OCI-LY3 (cell line): ENCODE data around the gene IRF2.

Source experiments
- EZH2phosphoT487 ChIP-seq: fragments of 200-600 bp; shearing (Covaris generic); IDR thresholded peaks from 2 replicates; pipeline ENCODE4 v1.6.1; 2018; ENCODE audit warnings: antibody characterized with exemption, mixed run types, low read depth
- TF ChIP-seq, protein P1 (sequence below): fragments of 200-600, 300-600 bp; sonication (generic); IDR thresholded peaks from 2 replicates; pipeline ENCODE4 v1.5.1; 2014; ENCODE audit warnings: antibody characterized with exemption, low read length, low read depth

DNA sequence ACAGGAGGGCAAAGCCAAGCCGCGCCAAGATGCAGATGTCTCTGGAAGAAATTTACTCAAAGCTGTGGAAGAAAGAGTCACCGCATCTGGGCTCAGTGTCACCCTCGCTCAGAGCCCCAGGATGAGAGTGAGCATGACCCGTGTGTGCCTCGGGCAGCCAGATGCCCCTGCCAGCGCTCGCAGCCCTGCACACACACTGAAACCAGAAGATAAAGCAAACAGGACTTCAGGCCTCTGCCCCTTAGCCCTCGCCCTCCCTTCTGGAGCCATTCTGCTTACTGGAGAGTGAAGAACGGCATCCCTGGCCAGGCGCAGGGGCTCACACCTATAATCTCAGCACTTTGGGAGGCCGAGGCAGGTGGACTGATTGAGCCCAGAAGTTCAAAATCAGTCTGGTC, 103.0 kb downstream of the IRF2 start:
- TF ChIP-seq EZH2phosphoT487 = no peak
- TF ChIP-seq, protein P1, sequence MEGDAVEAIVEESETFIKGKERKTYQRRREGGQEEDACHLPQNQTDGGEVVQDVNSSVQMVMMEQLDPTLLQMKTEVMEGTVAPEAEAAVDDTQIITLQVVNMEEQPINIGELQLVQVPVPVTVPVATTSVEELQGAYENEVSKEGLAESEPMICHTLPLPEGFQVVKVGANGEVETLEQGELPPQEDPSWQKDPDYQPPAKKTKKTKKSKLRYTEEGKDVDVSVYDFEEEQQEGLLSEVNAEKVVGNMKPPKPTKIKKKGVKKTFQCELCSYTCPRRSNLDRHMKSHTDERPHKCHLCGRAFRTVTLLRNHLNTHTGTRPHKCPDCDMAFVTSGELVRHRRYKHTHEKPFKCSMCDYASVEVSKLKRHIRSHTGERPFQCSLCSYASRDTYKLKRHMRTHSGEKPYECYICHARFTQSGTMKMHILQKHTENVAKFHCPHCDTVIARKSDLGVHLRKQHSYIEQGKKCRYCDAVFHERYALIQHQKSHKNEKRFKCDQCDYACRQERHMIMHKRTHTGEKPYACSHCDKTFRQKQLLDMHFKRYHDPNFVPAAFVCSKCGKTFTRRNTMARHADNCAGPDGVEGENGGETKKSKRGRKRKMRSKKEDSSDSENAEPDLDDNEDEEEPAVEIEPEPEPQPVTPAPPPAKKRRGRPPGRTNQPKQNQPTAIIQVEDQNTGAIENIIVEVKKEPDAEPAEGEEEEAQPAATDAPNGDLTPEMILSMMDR = no peak
